Subcutaneous adipose tissue (tissue), 4 donors: ENCODE measurements around the gene DAB2IP. TPM values are rescaled to one million over a fixed set of nuclear protein-coding genes. Genes with fewer than 3 reads are reported as not detected.

Experiments
- total RNA-seq, 4 donors: library from RNA; depleted of rRNA; stranded (reverse); fragments of >200 nt; gene quantifications; one replicate each; pipeline ENCODE4 v1.1.0, GENCODE V29; 2016
- TF ChIP-seq, protein P1 (sequence below): fragments of 450-650 bp; IDR thresholded peaks from one replicate; pipeline ENCODE4 v1.5.1; 2016; ENCODE audit warnings: low read depth, mild to moderate bottlenecking, control low read depth, antibody characterized with exemption, moderate library complexity

Gene DAB2IP
- total RNA-seq, 4 donors from 2014 or later, result 6.3 to 57.5 (median 32.8) TPM

DNA sequence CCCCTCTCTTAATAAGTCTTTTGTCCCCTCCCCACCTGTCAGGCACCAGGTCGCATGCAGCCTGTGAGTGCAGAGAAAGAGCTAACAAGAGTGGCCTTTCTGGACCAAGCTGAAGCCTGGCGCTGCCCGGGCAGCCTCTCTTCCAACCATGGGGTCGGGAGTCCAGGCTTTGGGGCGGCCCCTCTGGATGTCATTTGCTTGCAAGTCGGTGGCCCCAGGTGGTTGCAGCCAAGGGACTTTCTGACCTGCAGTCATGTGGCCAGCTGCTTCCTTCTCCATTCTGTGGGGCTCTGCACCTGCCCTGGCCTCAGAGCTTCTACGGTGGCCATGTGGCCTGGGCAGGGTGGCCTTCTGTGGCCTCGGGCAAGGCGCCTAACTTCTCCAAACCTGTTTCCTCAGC lies 159.7 kb downstream of the DAB2IP start:
- TF ChIP-seq, protein P1, sequence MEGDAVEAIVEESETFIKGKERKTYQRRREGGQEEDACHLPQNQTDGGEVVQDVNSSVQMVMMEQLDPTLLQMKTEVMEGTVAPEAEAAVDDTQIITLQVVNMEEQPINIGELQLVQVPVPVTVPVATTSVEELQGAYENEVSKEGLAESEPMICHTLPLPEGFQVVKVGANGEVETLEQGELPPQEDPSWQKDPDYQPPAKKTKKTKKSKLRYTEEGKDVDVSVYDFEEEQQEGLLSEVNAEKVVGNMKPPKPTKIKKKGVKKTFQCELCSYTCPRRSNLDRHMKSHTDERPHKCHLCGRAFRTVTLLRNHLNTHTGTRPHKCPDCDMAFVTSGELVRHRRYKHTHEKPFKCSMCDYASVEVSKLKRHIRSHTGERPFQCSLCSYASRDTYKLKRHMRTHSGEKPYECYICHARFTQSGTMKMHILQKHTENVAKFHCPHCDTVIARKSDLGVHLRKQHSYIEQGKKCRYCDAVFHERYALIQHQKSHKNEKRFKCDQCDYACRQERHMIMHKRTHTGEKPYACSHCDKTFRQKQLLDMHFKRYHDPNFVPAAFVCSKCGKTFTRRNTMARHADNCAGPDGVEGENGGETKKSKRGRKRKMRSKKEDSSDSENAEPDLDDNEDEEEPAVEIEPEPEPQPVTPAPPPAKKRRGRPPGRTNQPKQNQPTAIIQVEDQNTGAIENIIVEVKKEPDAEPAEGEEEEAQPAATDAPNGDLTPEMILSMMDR, result no peak

DNA sequence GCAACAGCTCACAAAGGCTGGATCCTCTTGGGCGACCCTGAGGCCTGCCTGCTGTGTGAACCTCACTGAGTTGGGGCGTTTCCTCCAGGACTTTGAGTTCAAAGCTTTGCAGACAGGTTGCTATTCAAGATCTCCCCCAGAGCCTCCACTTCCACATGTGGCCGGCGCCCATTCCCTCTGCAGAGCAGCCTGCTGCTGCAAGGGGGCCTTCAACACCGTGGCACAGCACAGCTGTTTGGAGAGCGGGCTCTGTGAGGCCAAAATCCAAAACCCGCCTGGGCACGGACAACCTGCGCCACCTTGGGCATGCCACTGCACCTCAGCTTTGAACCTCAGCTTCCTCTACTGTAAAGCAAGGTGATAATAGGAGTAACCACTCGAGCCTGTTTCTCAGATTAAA lies 160.3 kb downstream of the DAB2IP start:
- TF ChIP-seq, protein P1, result no peak

DNA sequence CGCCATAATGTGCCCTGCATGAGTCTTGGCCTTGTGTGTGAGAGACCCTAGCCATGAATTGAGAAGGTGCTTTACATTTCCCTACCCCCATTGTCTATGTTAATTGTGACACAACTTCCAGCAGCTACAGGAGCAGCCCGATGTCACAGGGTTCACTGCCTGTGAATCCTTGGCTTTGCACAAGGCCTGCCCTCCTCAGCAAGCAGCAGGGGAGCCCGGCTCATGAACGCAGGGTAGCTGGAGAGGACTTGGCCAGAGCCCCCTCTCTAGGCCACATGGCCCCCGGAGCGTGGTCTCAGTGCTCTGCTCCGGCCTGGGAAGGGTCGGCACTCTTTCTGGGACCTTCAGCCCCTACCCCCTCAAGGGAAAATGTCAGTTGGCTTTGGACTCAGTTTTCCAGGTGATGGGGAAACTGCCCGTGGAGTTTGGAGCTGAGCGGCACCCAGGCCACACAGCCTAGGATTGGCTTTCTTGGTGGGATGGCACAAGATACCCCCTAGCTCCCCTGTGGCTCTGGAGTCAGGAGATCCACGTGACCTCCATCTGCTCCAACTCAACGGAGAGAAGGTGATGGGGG lies 160.8 kb downstream of the DAB2IP start:
- TF ChIP-seq, protein P1, result no peak

DNA sequence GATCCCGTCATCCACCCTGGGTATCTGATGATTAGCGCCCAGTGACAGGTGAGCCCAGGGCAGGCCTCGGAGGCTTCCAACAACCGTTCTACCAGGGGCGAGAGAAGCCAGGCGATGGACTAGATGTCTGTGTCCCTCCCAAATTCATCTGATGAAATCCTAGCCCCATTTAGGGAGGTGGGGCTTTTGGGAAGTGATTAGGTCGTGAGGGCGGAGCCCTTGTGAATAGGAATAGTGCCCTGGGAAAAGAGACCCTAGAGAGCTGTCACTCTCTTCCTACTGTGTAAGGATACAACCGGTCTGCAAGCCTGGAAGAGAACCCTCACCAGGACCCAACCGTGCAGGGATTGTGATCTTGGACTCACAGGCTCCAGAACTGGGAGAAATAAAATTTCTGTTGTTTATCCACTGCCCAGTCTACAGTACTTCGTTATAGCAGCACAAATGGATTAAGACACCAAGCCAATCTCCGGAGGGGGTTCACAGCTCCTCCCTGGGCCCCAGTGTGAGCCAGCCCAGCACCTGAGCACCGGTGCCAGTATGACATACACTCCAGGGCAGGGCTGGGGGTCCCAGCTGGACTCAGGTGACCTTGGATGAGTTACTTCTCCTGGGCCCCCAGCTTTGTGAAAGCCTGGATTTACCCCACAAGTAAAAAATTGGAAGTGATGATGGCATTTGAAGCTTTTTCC lies 162.2 kb downstream of the DAB2IP start:
- TF ChIP-seq, protein P1, result no peak

DNA sequence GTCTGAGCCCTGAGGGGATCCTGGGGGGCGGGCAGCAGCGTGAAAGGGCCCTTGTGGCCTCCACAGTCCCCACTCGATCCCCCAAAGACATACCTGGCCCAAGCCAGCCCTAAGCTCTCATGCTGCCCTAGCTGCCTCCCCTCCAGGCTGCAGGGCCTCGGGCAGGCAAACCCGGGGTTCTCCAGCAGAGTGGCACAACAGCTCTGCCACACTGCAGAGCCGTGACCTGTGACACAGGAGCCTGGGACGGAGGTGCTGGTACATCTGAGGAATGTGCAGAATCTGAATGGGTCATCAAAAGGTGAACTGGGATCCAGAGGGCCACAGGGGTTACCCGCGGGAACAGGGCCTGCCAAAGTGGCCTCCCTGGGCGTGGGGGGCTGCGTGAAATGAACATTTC lies 163.2 kb downstream of the DAB2IP start:
- TF ChIP-seq, protein P1, result no peak

DNA sequence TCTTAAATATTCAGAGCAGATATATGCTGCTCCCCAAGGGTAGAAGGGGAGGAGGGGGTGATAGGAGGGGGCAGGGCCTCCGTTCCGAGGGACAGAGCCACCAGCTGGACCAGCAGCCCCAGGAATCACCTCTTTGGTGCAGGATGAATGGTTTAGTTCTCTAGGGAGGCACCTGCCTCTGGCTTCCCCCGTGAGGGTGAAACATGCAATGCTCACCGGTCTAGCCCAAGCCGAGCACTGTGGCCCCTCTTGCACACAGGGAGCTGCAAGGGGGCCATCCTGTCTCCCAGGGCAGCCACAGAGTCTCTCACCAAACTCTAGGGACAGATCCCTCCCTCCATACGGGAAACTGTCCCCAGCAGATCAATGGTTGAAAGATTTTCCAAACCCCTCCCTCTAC lies 163.7 kb downstream of the DAB2IP start:
- TF ChIP-seq, protein P1, result no peak

DNA sequence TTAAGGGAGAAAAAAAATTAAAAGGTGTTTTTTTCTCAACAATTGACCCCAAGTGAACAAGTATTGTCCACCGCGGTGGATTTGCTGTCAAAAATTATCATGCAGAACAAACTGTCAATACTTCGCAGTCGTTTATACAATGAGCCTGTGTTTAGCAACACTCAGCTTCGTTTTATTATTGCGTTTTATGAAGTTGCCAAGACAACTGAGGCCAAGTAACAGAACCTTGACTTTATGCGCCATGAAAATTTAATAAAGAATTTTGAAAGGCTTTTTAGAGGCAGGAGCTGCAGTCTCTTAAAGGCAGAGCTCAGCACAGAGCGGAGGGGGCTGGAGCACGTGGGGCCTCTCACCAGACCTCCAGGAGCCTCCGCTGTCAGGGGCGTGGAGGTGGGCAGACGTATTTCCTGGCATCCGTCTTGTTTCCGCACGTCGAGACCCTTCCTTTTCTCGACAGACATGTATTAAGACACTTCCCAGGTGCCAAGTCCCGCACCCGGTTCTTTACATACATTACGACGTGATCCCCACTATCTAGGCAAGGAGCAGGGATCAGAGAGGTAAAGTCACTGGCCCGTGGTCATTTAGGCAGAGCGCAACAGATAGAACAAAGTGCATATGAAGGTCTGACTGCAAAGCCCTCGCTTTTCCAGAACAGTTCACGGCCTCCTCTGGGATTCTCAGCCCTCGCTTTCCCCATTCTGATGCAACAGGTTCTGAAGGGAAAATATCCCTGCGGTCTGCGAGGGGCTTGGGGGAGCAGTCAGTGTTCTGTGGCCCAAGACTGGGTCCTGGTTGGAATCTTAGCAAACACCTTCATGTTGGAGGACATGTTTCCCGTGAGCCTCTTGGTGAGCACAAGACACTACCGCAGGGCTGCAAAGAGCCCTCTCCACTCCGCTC lies 164.4 kb downstream of the DAB2IP start:
- TF ChIP-seq, protein P1, result no peak
